Fibroblast of villous mesenchyme (primary cell): ENCODE results near the gene CAPSL. TPM values are rescaled to one million over a fixed set of nuclear protein-coding genes. Genes with fewer than 3 reads are reported as not detected.
A peak's percentile ranks its signal among the peaks of the same experiment; 100 is the strongest.
"Not testable (repeated sequence)": the region's sequence is repeated elsewhere in the genome, so short reads cannot be mapped to it uniquely, and the experiment has no call there.

ENCODE experiments used
- DNase-seq: peaks from one replicate; pipeline ENCODE4 v3.0.0-alpha.2; 2010; ENCODE audit warnings: low read depth
- H3K4me3 ChIP-seq: 2 replicates; pipeline ENCODE4 v1.5.1; 2011; ENCODE audit warnings: low read depth, mild to moderate bottlenecking, low read length
- CTCF ChIP-seq: IDR thresholded peaks from 2 replicates; pipeline ENCODE4 v1.5.1; 2012; ENCODE audit warnings: low read depth, mild to moderate bottlenecking, low read length; ENCODE audit not compliant: insufficient read depth
- total RNA-seq: library from RNA; depleted of rRNA; stranded (reverse); fragments of >200 nt; gene quantifications from 2 replicates; pipeline ENCODE4 v1.2.3, GENCODE V29; 2012

CAPSL gene
- total RNA-seq, 1 donor = 0.43 TPM

GRCh38 chr5:35862126-35862525 lies 76.3 kb downstream of the CAPSL start:
- no peak for TF ChIP-seq CTCF
- DNase-seq = no peak
- no peak overlapping the region for H3K4me3 ChIP-seq

- no peak for DNase-seq
- TF ChIP-seq CTCF = no peak
- no peak overlapping the region for H3K4me3 ChIP-seq
These were observed 76.7 kb downstream of the CAPSL start for GRCh38 chr5:35861718-35862117.

GRCh38 chr5:35860686-35861085 lies 77.7 kb downstream of the CAPSL start:
- DNase-seq = peak; percentile 27
- no peak for TF ChIP-seq CTCF
- H3K4me3 ChIP-seq = no peak overlapping the region

- no peak for TF ChIP-seq CTCF
- DNase-seq = no peak
- H3K4me3 ChIP-seq = peak overlapping the region; percentile 52
These were observed 79.2 kb downstream of the CAPSL start for GRCh38 chr5:35859101-35859661.

- peak; percentile 82 for DNase-seq
- TF ChIP-seq CTCF = no peak
- H3K4me3 ChIP-seq = peak overlapping the region; percentile 52
These were observed 80.7 kb downstream of the CAPSL start for GRCh38 chr5:35857606-35858205.

- TF ChIP-seq CTCF = no peak
- H3K4me3 ChIP-seq = peak within 1 kb of the TSS; percentile 52
- peak; percentile 86 for DNase-seq
These were observed 81.6 kb downstream of the CAPSL start, which contains the start of gene IL7R for GRCh38 chr5:35856765-35857351. IL7R (plus strand) TSS chr5:35856891; CDS start chr5:35856978, 87 bp downstream.

- not testable (repeated sequence) for DNase-seq, H3K4me3 ChIP-seq
These were observed 82.1 kb downstream of the CAPSL start for GRCh38 chr5:35856186-35856764.
